HepG2 (cell line): ENCODE measurements around the gene DPH2. TPM values are rescaled to one million over a fixed set of nuclear protein-coding genes. Genes with fewer than 3 reads are reported as not detected.
A peak's percentile ranks its signal among the peaks of the same experiment; 100 is the strongest.

Experiments
- ADNP ChIP-seq: sonication (generic); formaldehyde crosslinking; IDR thresholded peaks from 2 replicates; pipeline ENCODE4 v1.4.0; 2020; ENCODE audit warnings: missing genetic modification reagents
- AKNA ChIP-seq: sonication (generic); formaldehyde crosslinking; IDR thresholded peaks from 2 replicates; pipeline ENCODE4 v1.4.0; 2020; ENCODE audit warnings: missing genetic modification reagents, borderline replicate concordance
- ATF4 ChIP-seq, 2 experiments: fragments of 450-650 bp in 1 of 2; sonication (generic) in 1 of 2; formaldehyde crosslinking; IDR thresholded peaks; 2 replicates each; pipeline versions ENCODE4 v1.5.0 to v1.8.0; 2020 to 2022; ENCODE audit warnings: mild to moderate bottlenecking in 1 of 2, missing genetic modification reagents in 1 of 2
- BRCA1 ChIP-seq: sonication (generic); formaldehyde crosslinking; IDR thresholded peaks from 2 replicates; pipeline ENCODE4 v1.4.0; 2020; ENCODE audit warnings: missing genetic modification reagents
- CTCF ChIP-seq: sonication (generic); formaldehyde crosslinking; IDR thresholded peaks from 2 replicates; pipeline ENCODE4 v1.5.0; 2020; ENCODE audit warnings: mild to moderate bottlenecking, missing genetic modification reagents, moderate library complexity
- HES4 ChIP-seq: sonication (generic); formaldehyde crosslinking; IDR thresholded peaks from 2 replicates; pipeline ENCODE4 v1.9.0; 2021; ENCODE audit warnings: mild to moderate bottlenecking, missing genetic modification reagents, borderline replicate concordance
- KMT2B ChIP-seq: IDR thresholded peaks from 2 replicates; pipeline ENCODE4 v1.6.1; 2016; ENCODE audit warnings: missing genetic modification reagents, missing compliant biosample characterization
- MLXIP ChIP-seq: sonication (generic); formaldehyde crosslinking; IDR thresholded peaks from 2 replicates; pipeline ENCODE4 v1.9.0; 2021; ENCODE audit warnings: missing genetic modification reagents, borderline replicate concordance
- RFXAP ChIP-seq: sonication (generic); formaldehyde crosslinking; IDR thresholded peaks from 2 replicates; pipeline ENCODE4 v1.4.0; 2020; ENCODE audit warnings: missing genetic modification reagents, borderline replicate concordance
- SIX1 ChIP-seq: sonication (generic); formaldehyde crosslinking; IDR thresholded peaks from 2 replicates; pipeline ENCODE4 v1.4.0; 2020; ENCODE audit warnings: missing genetic modification reagents, borderline replicate concordance
- SMYD3 ChIP-seq: sonication (generic); formaldehyde crosslinking; IDR thresholded peaks from 2 replicates; pipeline ENCODE4 v1.8.1; 2023; ENCODE audit warnings: mild to moderate bottlenecking, missing genetic modification reagents
- SOX5 ChIP-seq: IDR thresholded peaks from 2 replicates; pipeline ENCODE4 v1.6.1; 2016; ENCODE audit warnings: borderline replicate concordance
- ZFY ChIP-seq: sonication (generic); formaldehyde crosslinking; IDR thresholded peaks from 2 replicates; pipeline ENCODE4 v1.4.0; 2020; ENCODE audit warnings: missing genetic modification reagents
- ZMAT3 ChIP-seq: sonication (generic); formaldehyde crosslinking; conservative IDR thresholded peaks from 2 replicates; pipeline ENCODE4 v1.7.0; 2021; ENCODE audit warnings: missing genetic modification reagents
- ZNF430 ChIP-seq: sonication (generic); formaldehyde crosslinking; IDR thresholded peaks from 2 replicates; pipeline ENCODE4 v1.9.0; 2021; ENCODE audit warnings: mild to moderate bottlenecking, missing genetic modification reagents
- ZNF543 ChIP-seq: sonication (generic); formaldehyde crosslinking; IDR thresholded peaks from 2 replicates; pipeline ENCODE4 v1.4.0; 2020; ENCODE audit warnings: mild to moderate bottlenecking, missing genetic modification reagents
- ZNF547 ChIP-seq: sonication (generic); formaldehyde crosslinking; IDR thresholded peaks from 2 replicates; pipeline ENCODE4 v1.5.1; 2020; ENCODE audit warnings: mild to moderate bottlenecking, missing genetic modification reagents
- ZNF567 ChIP-seq: sonication (generic); formaldehyde crosslinking; IDR thresholded peaks from 2 replicates; pipeline ENCODE4 v1.8.1; 2023; ENCODE audit warnings: mild to moderate bottlenecking, missing genetic modification reagents, borderline replicate concordance
- ZNF639 ChIP-seq: conservative IDR thresholded peaks from 2 replicates; pipeline ENCODE4 v1.6.1; 2018; ENCODE audit warnings: missing genetic modification reagents
- polyA plus RNA-seq, 8 experiments: library from polyadenylated mRNA; depleted of rRNA in 3 of 8; stranded (reverse) in 7 of 8; unstranded in 1 of 8; fragments of >200 nt; fragmentation: Illumina TruSeq in 4 of 8; extraction: Trizol in 4 of 8; gene quantifications; 2 replicates each; pipeline versions ENCODE4 v1.2.1 to v1.2.3, GENCODE V29; 2011 to 2016; ENCODE audit warnings: low read depth in 4 of 8, missing spikeins in 1 of 8, mixed read lengths in 1 of 8; ENCODE audit not compliant: insufficient read depth in 1 of 8
- total RNA-seq, 5 experiments: library from RNA; depleted of rRNA; stranded (reverse); fragments of >200 nt; fragmentation: Illumina TruSeq; extraction: Trizol; gene quantifications; 2 replicates each; pipeline ENCODE4 v1.2.3, GENCODE V29; 2016; ENCODE audit warnings: low read depth in 1 of 5

DPH2 gene
- total and polyA plus RNA-seq, 2 of the 13 experiments (the other 11 are each of a cell fraction or from before 2014, with no cell fraction given): 32.2 to 38.3 TPM

GRCh38 chr1:43978264-43978550, 8.4 kb downstream of the DPH2 start (continued):
- TF ChIP-seq ZMAT3 (CRISPR knock-in tag) (no peak), ZNF639 (CRISPR knock-in tag) (0 out of 2 replicates have a peak, but pooled peaks have one; percentile 11), ZNF547 (CRISPR knock-in tag) (no peak; the same call in 1 of the 2 replicates), SMYD3 (no peak), SOX5 (CRISPR knock-in tag) (no peak), ZNF430 (0 out of 2 replicates have a peak, but pooled peaks have one; percentile 71), ADNP (CRISPR knock-in tag) (no peak), MLXIP (CRISPR knock-in tag) (no peak), ATF4 (CRISPR knock-in tag; IDR thresholded peaks at IDR 0.05) (peak in 1 of 2 experiments; percentile 71; a peak in 1 of 4 replicates), HES4 (CRISPR knock-in tag) (no peak), SIX1 (no peak), CTCF (CRISPR knock-in tag) (peak; percentile 11; the same call in 1 of the 2 replicates), BRCA1 (CRISPR knock-in tag) (no peak), KMT2B (CRISPR knock-in tag) (peak; percentile 24; the same call in 1 of the 2 replicates), AKNA (CRISPR knock-in tag) (no peak), RFXAP (CRISPR knock-in tag) (0 out of 2 replicates have a peak, but pooled peaks have one; percentile 38), ZNF567 (CRISPR knock-in tag) (no peak), ZFY (CRISPR knock-in tag) (peak; percentile 45), ZNF543 (CRISPR knock-in tag) (no peak)
